Heart right ventricle (tissue), 16 donors: ENCODE results near the gene TMOD4. TPM values are rescaled to one million over a fixed set of nuclear protein-coding genes. Genes with fewer than 3 reads are reported as not detected.
A peak's percentile ranks its signal among the peaks of the same experiment; 100 is the strongest.

Source experiments
- ATAC-seq, 8 donors: fragments of 200-7000 bp; cut with Tn5 transposase; one replicate each; pipeline ENCODE4 v1.9.1; 2020; ENCODE audit warnings: mild to moderate bottlenecking in 8 of 8, moderate library complexity in 8 of 8, moderate number of reproducible peaks in 1 of 8
- DNase-seq, 2 donors: peaks; one replicate each; pipeline ENCODE4 v3.0.0-alpha.2; 2020
- H3K27ac ChIP-seq, 10 donors: fragments of 200-600 bp; sonication (generic) in 2 of 10; one replicate each; pipeline versions ENCODE4 v1.5.0 to v1.8.0; 2020 to 2022; ENCODE audit warnings: mild to moderate bottlenecking in 3 of 10
- H3K27me3 ChIP-seq, 7 donors: fragments of 200-600 bp; one replicate each; pipeline ENCODE4 v1.8.0; 2021 to 2022; ENCODE audit warnings: mild to moderate bottlenecking in 2 of 7
- H3K36me3 ChIP-seq, 9 donors: fragments of 200-600 bp; sonication (generic) in 1 of 9; one replicate each; pipeline versions ENCODE4 v1.5.0 to v1.8.0; 2020 to 2022; ENCODE audit warnings: mild to moderate bottlenecking in 2 of 9
- H3K4me1 ChIP-seq, 9 donors: fragments of 200-600 bp; sonication (generic) in 1 of 9; one replicate each; pipeline versions ENCODE4 v1.5.0 to v1.8.0; 2020 to 2022; ENCODE audit warnings: mild to moderate bottlenecking in 4 of 9
- H3K4me3 ChIP-seq, 10 donors: fragments of 200-600 bp; sonication (generic) in 2 of 10; one replicate each; pipeline versions ENCODE4 v1.5.0 to v1.8.0; 2020 to 2022; ENCODE audit warnings: mild to moderate bottlenecking in 7 of 10, moderate library complexity in 2 of 10
- H3K9me3 ChIP-seq, 11 donors: fragments of 200-600 bp in 10 of 11; sonication (generic) in 2 of 11; one replicate each; pipeline versions ENCODE4 v1.5.0 to v1.8.0; 2013 to 2022; ENCODE audit warnings: mild to moderate bottlenecking in 2 of 11, control low read depth in 1 of 11, moderate library complexity in 1 of 11
- CTCF ChIP-seq, 9 donors: fragments of 200-600 bp; sonication (generic) in 2 of 9; IDR thresholded peaks; one replicate each; pipeline versions ENCODE4 v1.5.0 to v1.8.0; 2021 to 2022; ENCODE audit warnings: antibody characterized with exemption in 9 of 9, mild to moderate bottlenecking in 5 of 9, moderate library complexity in 1 of 9
- WGBS, 2 donors: extraction: QIAGEN DNeasy Blood & Tissue Kit; methylation state at CpG; one replicate each; pipeline ENCODE4 v1.1.7; 2013; ENCODE audit warnings: inconsistent platforms in 1 of 2; 5-methylcytosine and 5-hydroxymethylcytosine counted together
- intact Hi-C, 10 donors: fragments of 100-400 bp; cut with DNase I; formaldehyde crosslinking; loops; one replicate each; pipeline versions ENCODE4 v1.11.1 to v1.14.2; 2022
- polyA plus RNA-seq, 2 donors: library from polyadenylated mRNA; stranded (reverse); fragments of 200-250 nt; gene quantifications; one replicate each; pipeline ENCODE4 v1.2.3, GENCODE V29; 2013
- total RNA-seq, 10 donors: library from RNA; stranded (reverse); fragmentation: NEBNext Ultra II Directional in 3 of 10; extraction: Animal tissue kit (Norgen Biotek cat#: 25700) in 3 of 10; gene quantifications; one replicate each; pipeline versions ENCODE4 v1.2.1 to v1.2.4, GENCODE V29; 2021 to 2023
- donor health status: Arrhythmogenic right ventricular cardiomyopathy.
- donor health status: ischemic (EF 13 %, LVEDD 7.1; RV severe dilation, severe dysfunction).
- donor health status: healthy with polysubstance abuse.
- donor health status: DM: no; HTN: yes; CAD: no.
- donor health status: DM: no; HTN: no; CAD: no.
- donor health status: ischemic (EF 25% LVEDD 6.9; RV normal size, moderate dysfunction).
- donor health status: ischemic (EF 25% LVEDD 5.7; RV mildly dilated, moderate dysfunction).
- donor health status: healthy.
- donor health status: DM: yes; HTN: yes; CAD: no.
- donor health status: Ischemic cardiomyopathy.
- donor health status: ischemic (EF 35%, LVEDD 5.7; RV mildly dilated, moderate dysfunction).
- donor health status: nonischemic (EF 11% LVEDD 7.7; RV severe dilation, severe dysfunction).
- donor health status: DM: yes; HTN: yes; CAD: no.
- donor health status: PGD.
- donor health status: ischemic (EF 29% LVEDD 5.4; RV normal size, mild dysfunction).
- donor health status: nonischemic (EF 23%, LVEDD 6.1; RV moderate dilation, normal function).

The TMOD4 gene
- total and polyA plus RNA-seq, 12 donors = 0.06 to 0.88 (median 0.60) TPM; not detected in 8

- intact Hi-C loops = no loop called here
- 89 to 92% methylated on average over 5 of the region's 5 CpGs for WGBS, 2 donors
- no peak overlapping the region for H3K27ac ChIP-seq
- no peak for TF ChIP-seq CTCF (IDR thresholded peaks at IDR 0.05)
- peaks cover 0 to 87% (median 7%) of the 10 kb centered on the region in 9 donors for H3K36me3 ChIP-seq
- DNase-seq (no peak), ATAC-seq (no peak)
- no peaks in the 10 kb centered on the region for H3K9me3 ChIP-seq
- no peaks in the 10 kb centered on the region for H3K27me3 ChIP-seq
- no peak overlapping the region for H3K4me3 ChIP-seq
- H3K4me1 ChIP-seq = peaks cover 6 to 23% (median 11%) of the 10 kb centered on the region in 9 donors
Measured at GRCh38 chr1:151171190-151171589, 4.6 kb downstream of the TMOD4 start.

DNA sequence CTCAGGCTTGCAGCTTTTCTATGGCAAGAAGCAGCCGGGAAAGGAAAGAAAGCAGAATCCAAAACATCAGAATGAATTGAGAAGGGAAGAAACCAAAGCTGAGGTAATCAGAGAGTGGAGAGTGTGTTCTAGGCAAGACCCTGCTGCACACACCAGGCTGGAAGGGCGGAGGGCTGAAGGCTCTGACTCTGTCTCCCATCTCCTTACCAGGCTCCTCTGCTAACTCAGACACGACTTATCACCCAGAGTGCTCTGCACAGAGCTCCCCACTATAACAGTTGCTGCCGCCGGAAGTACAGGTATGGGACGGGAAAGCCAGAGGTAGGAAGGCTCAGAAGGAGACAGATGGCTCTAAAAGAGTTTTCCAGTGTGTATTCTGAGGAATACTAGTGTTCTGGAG lies 8.7 kb downstream of the TMOD4 start:
- Histone ChIP-seq H3K4me1 (peaks cover 6 to 40% (median 23%) of the 10 kb centered on the region in 9 donors), H3K27ac (peak overlapping the region in 1 of 10 donors; percentile 91), H3K27me3 (no peaks in the 10 kb centered on the region), H3K4me3 (peak overlapping the region in 5 of 10 donors; percentile 73 to 92 (median 82)), H3K36me3 (peaks cover 0 to 70% (median 7%) of the 10 kb centered on the region in 9 donors), H3K9me3 (no peaks in the 10 kb centered on the region)
- intact Hi-C loops = no loop called here
- TF ChIP-seq CTCF (IDR thresholded peaks at IDR 0.05) = no peak
- 88 to 95% methylated on average over 6 of the region's 6 CpGs for WGBS, 2 donors
- DNase-seq (no peak), ATAC-seq (no peak)

GRCh38 chr1:151166505-151166956 lies 9.2 kb downstream of the TMOD4 start:
- intact Hi-C loops = no loop called here
- WGBS, 2 donors = 4% methylated on average over 15 of the region's 15 CpGs
- no peaks in the 10 kb centered on the region for H3K9me3 ChIP-seq
- no peak for TF ChIP-seq CTCF (IDR thresholded peaks at IDR 0.05)
- peaks cover 0 to 72% (median 7%) of the 10 kb centered on the region in 9 donors for H3K36me3 ChIP-seq
- ATAC-seq = peak in 1 of 8 donors; percentile 3
- no peaks in the 10 kb centered on the region for H3K27me3 ChIP-seq
- H3K27ac ChIP-seq = peak overlapping the region; percentile 33 to 94 (median 92)
- DNase-seq = no peak
- peaks cover 6 to 46% (median 23%) of the 10 kb centered on the region in 9 donors for H3K4me1 ChIP-seq
- peak overlapping the region; percentile 58 to 92 (median 78) for H3K4me3 ChIP-seq

DNA sequence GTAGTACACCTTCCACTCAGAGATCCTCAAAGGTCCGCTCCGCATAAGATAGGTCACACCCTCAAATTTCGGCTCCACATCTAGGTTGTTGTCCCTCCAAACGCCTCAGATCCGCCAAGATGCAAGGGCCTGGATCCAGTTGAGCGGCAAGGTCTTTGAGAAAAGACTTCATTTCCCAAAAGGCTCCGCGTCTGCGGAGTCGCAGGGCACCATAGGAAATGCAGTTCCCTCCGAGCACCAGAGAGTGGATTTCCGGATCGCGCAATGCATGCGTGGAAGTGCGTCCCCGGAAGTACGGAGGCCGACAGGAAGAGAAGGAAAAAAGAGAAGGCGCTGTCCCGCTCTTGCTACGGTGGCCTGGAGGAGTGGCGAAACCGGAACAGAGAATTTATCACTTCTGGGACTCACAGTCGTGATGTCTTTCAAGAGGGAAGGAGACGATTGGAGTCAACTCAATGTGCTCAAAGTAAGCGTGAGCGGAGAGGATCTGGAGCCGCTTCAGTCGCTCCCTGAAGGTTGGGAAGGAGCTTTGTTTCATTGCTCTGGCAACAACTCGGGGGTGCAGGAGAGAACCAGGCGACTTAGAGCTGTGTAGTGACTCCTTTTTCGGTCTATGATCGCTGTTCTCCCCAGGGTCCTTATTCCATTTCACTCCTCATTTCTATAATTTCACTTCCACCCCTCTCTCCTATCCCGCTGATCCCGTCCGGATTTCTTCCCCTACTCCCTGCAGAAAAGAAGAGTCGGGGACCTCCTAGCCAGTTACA lies 9.9 kb downstream of the TMOD4 start, which contains the start of the genes LYSMD1 and SCNM1:
Gene LYSMD1, minus strand, starts transcription at position 165 of the 767 bp plus-strand sequence. CDS start 644 bp downstream, outside the sequence.
Gene SCNM1, plus strand, starts transcription at position 407 of the 767 bp plus-strand sequence. Its CDS starts 9 bp downstream, at position 416.
- TF ChIP-seq CTCF (IDR thresholded peaks at IDR 0.05) = peak in 3 of 9 donors; percentile 14 to 19 (median 17)
- H3K27ac ChIP-seq = peak within 1 kb of the TSS; percentile 57 to 94 (median 92)
- DNase-seq = peak; percentile 91 to 99
- no peaks in the 10 kb centered on the region for H3K9me3 ChIP-seq
- no peaks in the 10 kb centered on the region for H3K27me3 ChIP-seq
- peak within 1 kb of the TSS; percentile 58 to 92 (median 78) for H3K4me3 ChIP-seq
- intact Hi-C loops = no loop called here
- H3K4me1 ChIP-seq = peaks cover 6 to 46% (median 24%) of the 10 kb centered on the region in 9 donors
- 0 to 1% methylated on average over 38 of the region's 38 CpGs for WGBS, 2 donors
- peak; percentile 92 to 97 (median 96) for ATAC-seq
- peaks cover 0 to 72% (median 6%) of the 10 kb centered on the region in 9 donors for H3K36me3 ChIP-seq
